HG03558 (cell line): ENCODE measurements around the gene SLC35E3.
"Not testable (repeated sequence)": the region's sequence is repeated elsewhere in the genome, so short reads cannot be mapped to it uniquely, and the experiment has no call there.

ENCODE experiments used
- ATAC-seq: cut with Tn5 transposase; IDR thresholded peaks from one replicate; pipeline ENCODE4 v1.9.1; 2021; ENCODE audit warnings: moderate number of reproducible peaks; ENCODE audit not compliant: unreplicated experiment; ENCODE audit errors: extremely low read depth

Gene SLC35E3

GRCh38 chr12:68809190-68810026 lies 63.4 kb downstream of the SLC35E3 start:
- no peak for ATAC-seq

- ATAC-seq: not testable (repeated sequence)
Observed at GRCh38 chr12:68810027-68810389, 64.0 kb downstream of the SLC35E3 start.

GRCh38 chr12:68811573-68811972 lies 65.6 kb downstream of the SLC35E3 start:
- not testable (repeated sequence) for ATAC-seq

- no peak for ATAC-seq
Observed at GRCh38 chr12:68812553-68813241, 66.7 kb downstream of the SLC35E3 start.

GRCh38 chr12:68813242-68813593 lies 67.2 kb downstream of the SLC35E3 start:
- ATAC-seq: no peak

GRCh38 chr12:68814490-68815231 lies 68.7 kb downstream of the SLC35E3 start:
- no peak for ATAC-seq

GRCh38 chr12:68815232-68815927 lies 69.4 kb downstream of the SLC35E3 start:
- no peak for ATAC-seq

- no peak for ATAC-seq
Observed at GRCh38 chr12:68815928-68816800, 70.2 kb downstream of the SLC35E3 start.

- not testable (repeated sequence) for ATAC-seq
Observed at GRCh38 chr12:68819481-68819880, 73.5 kb downstream of the SLC35E3 start.

GRCh38 chr12:68821357-68822188 lies 75.6 kb downstream of the SLC35E3 start:
- no peak for ATAC-seq

GRCh38 chr12:68823696-68824095 lies 77.7 kb downstream of the SLC35E3 start:
- ATAC-seq: no peak

- no peak for ATAC-seq
Observed at GRCh38 chr12:68824131-68824530, 78.2 kb downstream of the SLC35E3 start.

- ATAC-seq: no peak
Observed at GRCh38 chr12:68824597-68825250, 78.7 kb downstream of the SLC35E3 start.

GRCh38 chr12:68825569-68826217 lies 79.7 kb downstream of the SLC35E3 start:
- ATAC-seq: no peak

GRCh38 chr12:68827895-68828671 lies 82.1 kb downstream of the SLC35E3 start:
- no peak for ATAC-seq

- no peak for ATAC-seq
Observed at GRCh38 chr12:68828672-68829068, 82.7 kb downstream of the SLC35E3 start.
